COLO829 (cell line): ENCODE results near the gene MTG1.

ENCODE experiments used
- DNase-seq: peaks from one replicate; pipeline ENCODE4 v3.0.0; 2012; ENCODE audit warnings: low spot score

Gene MTG1

DNA sequence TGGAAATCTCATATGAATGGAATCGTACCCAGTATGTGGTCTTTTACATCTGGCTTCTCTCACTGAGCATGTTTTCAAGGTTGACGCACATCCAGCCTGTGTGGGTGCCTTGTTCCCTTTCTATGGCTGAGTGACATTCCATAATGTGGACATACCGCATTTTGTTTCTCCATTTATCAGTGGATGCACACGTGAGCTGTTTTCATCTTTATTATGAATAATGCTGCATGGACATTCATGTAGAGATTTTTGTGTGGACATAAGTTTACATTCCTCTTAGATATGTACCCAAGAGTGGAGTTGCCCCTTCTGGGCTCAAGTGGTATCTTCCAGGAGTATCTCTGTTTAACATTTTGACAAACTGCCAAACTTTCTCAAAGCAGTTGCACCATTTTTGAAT is 58.5 kb downstream of the MTG1 start:
- no peak for DNase-seq

DNA sequence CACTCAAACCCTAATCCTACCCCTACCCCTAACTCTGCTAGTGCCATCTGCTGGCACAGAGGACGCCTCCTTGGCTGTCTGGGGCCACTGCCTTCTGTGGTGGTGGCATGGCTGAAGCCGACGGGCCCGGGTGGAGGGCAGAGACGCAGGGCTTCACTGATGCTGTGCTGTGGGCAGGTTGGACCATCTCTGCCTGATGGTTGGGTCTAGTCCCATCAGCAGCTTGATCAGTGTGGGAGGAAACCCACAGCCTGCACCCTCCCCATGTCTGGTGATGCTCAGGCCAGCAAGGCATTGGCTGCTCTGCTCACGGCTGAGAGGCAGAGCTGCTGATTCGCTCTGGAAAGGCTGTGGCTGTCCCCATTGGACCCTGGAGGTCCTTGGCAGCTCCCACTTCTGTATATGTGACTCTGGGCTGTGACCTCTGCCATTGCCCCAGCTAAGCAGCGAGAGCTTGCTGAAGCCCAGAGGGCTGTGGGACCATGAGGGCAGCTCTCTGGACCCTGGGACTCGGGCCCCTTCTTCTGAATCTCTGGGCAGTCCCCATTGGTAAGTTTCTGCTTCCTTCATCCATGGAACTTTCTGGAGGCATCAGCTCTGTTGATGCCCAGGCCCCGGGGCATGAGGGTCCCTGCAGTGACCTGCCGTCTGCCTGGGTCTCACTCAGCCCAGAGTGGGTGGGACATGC is 59.7 kb downstream of the MTG1 start, which contains the start of gene SCART1:
Gene SCART1, plus strand, starts transcription at position 430 of the 688 bp plus-strand sequence. Its CDS starts 53 bp downstream, at position 483.
- no peak for DNase-seq

DNA sequence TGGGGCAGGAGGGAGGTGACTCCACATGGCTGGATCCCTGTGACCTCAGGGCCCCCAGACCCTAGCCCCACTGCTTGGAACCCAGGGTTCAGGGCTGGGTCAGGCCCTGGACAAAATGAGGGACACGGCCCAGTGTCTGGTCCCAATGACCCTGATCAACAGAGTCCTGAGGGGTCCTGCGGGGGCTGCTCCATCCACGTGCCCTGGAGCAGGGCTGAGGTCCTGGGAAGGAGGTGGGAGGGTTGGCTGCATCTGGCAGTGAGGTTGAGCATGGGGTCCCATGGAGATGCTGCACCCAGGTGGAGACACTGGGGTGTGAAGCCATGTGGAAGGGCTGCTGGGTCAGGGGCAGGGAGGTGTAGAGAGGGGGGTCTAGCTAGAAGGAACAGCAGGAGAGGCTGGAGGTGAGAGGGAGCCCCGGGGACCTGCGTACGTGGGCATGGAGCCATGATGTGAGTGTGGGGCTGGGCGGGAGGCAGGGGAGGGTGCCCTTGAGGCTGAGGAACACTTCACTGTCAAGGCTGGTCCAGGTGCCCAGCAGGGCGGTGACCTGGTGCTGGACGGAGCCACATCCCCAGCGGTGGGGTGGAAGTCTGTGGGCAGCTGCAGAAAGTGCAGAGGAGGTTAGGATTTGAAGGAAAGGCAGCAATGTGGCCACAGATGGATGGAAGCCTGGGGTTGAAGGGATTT is 60.4 kb downstream of the MTG1 start:
- no peak for DNase-seq

DNA sequence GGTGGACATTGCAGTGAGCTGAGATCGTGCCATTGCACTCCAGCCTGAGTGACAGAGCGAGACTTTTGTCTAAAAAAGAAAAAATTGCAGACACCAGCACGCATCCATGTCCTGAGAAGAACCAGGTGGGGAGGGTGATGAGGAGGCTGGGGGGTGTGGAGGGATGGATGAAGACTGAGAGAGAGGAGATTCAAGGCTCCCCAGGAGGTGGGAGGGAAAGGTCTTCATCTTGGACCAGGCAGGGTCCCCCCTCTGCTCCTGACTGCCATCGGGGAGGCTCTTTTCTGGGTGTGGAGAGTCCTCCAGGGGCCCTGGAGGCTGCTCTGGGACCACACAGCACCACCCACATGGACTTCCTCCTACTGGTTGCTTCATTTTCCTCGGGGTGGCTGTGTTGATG is 61.2 kb downstream of the MTG1 start:
- DNase-seq: no peak

DNA sequence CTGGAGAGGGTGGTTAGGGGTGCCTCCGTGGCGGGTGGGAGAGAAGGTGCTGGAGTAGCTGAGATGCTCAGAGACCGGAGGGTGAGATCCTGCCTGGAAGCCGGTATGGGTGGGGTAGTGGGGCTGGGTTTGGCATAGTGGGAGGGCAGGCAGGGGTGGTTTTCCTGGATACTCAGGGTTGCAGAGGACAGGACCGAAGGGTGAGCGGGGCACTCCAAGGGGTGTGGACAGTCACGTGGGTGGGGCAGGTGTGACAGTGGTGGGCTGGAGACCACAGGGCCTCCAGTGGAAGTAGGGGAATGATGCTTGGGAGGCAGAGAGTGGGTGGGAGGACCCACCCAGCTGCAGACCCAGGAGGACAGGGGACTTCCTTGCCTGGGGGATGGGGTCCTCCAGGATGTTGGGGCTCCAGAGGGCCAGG is 61.7 kb downstream of the MTG1 start:
- no peak for DNase-seq

DNA sequence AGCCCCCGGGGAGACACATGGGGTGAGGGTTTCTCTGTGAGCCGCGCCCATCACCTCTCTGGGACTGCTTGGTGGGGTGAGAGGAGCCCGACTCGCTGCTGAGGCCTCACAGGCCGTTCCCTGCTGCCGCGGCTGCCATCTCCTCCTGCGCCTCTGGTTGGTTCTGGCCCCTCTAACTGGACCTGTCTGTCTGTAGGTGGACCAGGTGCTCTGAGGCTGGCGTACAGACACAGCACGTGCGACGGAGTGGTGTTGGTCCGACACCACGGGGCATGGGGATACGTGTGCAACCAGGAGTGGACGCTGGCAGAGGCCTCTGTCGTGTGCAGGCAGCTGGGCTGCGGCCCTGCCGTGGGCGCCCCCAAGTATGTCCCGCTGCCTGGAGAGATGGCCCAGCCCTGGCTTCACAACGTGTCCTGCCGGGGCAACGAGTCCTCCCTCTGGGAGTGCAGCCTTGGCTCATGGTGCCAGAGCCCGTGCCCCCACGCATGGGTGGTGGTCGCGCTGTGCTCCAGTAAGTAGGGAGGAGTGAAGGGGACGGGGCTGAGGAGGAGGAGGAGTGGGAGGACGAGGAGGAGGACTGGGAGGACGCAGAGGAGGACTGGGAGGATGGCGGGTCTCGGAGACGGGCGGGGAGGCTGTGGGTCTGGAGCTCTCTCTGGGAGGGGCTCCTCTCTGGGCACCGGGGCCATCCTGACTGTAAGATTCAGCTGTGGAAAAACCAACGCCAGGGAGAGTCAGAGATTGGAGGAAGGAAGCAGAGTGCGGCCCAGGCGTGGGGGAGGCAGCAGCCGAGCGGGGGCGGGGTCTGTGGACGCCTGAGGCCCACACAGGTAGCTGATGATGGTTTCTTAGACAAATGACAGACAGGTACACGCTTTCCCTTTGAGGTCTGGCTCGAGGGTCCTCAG is 62.3 kb downstream of the MTG1 start:
- no peak for DNase-seq

DNA sequence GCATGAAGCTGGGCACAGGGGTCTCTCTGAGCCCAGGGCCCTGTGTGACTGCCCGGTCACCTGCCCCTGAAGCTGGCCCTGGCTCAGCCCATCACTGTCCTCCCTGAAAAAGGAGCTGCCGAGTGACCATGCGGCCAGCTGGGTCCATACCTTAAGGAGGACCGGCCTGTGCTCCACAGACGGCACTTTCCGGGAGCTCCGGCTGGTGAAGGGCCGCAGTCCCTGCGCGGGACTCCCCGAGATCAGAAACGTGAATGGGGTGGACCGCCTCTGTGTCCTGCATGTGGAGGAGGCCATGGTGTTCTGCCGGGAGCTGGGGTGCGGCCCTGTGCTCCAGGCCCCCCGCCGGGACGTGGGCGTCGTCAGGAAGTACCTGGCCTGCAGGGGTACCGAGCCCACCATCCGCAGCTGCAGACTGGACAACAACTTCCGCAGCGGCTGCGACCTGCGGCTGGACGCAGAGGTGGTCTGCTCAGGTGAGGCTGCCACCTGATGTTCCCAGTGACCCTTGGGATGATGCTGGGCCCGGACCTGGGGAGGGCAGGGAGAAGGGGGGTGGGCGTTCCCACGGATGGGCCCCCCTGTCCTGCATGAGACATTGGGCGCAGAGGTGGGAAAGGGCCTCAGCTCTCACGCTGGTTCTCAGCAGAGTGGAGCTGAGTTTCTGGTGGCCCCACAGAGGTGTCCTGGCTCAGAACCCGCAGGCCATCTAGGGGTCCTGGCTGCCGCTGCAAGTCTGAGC is 63.3 kb downstream of the MTG1 start:
- no peak for DNase-seq

DNA sequence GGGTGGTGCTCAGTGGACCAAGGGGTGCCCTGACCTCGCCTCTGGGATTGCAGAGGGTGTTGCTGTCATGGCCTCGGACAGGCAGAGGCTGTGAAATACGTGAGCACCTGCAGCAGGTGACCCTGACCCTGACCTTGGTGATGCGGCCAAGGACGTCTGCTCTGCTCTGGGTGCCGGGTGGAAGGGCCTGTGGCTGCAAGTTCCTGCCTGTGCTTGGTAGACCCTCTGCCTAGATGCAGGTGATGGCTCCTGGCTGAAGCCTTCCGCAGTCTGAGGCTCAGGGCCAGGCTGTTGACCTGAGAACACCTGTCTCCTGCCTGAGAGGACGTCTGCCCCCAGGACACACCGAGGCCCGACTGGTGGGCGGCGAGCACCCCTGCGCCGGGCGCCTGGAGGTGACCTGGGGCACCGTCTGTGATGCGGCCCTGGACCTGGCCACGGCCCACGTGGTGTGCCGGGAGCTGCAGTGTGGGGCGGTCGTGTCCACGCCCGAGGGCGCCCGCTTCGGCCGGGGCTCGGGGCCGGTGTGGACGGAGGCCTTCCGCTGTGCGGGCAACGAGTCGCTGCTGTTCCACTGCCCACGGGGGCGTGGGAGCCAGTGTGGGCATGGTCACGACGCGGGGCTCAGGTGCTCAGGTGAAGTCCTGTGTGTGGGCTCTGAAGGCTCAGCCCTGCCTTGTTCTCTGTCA is 64.2 kb downstream of the MTG1 start:
- DNase-seq: no peak

DNA sequence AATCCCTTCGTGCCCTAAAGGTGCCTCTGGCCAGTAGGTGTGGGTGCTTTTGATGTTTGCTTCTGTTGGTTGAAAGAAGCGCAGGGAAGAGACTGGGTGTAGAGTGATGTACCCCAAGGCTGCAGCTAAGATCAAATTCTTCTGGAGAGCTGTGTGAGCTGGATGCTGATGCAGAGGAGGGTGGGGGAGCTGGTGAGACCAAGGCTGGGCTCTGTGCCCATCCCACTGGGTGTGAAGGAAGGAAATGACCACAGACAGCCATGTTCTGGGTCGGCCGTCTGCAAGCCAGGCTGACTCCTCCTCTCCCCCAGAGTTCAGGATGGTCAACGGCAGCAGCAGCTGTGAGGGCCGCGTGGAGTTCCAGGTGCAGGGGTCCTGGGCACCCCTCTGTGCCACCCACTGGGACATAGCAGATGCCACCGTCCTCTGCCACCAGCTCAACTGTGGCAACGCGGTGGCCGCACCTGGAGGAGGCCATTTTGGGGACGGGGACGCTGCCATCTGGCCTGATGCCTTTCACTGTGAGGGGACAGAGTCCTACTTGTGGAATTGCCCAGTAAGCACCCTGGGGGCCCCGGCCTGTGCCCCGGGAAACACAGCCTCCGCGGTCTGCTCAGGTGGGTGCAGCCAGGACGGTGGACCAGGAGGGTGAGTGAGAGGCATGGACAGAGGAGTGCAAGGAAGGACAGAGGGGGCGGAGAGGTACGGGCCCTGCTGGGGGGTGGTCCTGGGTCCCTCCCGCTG is 64.9 kb downstream of the MTG1 start:
- DNase-seq: no peak

DNA sequence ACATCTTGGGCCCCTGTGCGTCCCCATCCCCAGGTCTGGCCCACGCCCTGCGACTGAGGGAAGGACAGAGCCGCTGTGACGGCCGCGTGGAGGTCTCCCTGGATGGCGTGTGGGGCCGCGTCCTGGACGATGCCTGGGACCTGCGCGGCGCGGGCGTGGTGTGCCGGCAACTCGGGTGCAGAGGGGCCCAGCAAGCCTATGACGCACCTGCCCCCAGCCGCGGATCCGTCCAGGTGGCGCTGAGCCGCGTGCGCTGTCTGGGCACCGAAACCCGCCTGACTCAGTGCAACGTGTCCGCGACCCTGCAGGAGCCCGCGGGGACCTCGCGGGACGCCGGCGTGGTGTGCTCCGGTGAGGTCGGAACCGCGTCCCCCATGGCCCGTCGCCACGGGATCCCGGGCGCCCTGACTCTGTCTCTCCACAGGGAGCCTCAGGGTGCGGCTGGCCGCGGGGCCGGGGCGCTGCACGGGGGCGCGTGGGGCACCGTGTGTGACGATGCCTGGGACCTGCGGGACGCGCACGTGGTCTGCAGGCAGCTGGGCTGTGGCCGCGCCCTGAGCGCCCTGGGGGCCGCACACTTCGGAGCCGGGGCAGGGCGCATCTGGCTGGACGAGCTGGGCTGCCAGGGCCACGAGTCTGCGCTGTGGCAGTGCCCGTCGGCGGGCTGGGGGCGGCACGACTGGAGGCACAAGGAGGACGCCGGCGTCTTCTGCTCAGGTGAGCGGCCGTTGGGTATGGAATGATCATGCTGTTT is 65.7 kb downstream of the MTG1 start:
- DNase-seq: no peak

DNA sequence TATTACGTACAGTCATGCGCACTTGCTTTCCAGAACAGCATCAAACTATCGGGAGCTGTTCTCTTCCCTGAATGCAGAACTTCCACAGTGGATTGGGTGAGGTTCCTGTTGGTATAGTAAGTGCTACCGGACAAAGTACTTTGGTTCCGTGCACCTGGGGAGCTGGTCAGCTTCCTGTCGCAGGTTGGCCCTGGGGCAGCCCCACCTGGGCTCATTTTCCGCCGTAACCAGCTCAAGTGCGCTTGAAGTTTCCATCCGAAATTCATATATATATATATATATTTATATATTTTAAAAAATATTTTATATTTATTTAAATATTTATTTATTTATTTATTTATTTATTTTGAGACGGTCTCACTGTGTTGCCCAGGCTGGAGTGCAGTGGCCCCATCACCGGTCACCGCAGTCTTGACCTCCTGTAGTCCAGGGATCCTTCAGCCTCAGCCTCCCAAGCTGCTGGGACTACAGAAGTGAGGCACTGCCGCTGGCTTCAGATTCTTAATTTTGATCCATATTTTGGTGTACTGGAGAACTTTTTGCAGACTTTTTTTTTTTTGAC is 66.3 kb downstream of the MTG1 start:
- no peak for DNase-seq

DNA sequence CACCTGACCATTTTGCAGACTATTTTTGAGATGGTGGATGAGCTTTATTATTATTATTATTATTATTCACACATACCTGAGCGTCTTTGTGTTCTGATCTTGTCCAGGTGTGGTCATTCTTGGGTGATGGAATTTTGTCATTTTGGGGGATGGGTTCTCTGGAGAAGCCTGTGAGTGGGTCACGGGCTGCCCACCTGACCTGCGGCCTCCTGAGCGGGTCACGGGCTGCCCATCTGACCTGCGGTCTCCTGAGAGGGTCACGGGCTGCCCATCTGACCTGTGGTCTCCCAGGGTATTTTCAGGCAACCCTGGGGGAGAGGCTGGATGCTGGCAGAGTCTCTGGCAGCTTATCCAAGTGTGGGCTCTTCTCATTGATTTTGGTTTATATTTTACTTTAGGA is 67.1 kb downstream of the MTG1 start:
- DNase-seq: no peak

DNA sequence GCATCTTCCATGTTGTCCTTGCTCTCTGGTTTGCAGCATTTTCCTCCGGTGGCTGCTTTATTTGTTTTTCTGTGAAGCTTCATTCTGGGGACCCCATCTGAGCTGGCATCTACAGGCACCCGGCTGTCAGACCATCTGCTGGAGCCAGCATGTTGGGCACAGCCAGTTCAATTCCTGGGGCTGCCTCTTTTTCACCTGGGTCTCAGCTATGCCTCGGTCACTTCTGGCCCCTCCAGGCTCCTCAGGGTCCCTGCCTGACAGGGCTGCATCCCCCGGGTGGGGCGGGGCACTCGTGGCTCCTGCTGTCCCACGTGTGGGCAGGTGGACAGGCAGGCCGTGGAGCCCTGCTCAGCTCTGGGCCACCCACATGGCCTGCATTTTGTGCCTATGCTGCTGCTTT is 67.9 kb downstream of the MTG1 start:
- DNase-seq: no peak

DNA sequence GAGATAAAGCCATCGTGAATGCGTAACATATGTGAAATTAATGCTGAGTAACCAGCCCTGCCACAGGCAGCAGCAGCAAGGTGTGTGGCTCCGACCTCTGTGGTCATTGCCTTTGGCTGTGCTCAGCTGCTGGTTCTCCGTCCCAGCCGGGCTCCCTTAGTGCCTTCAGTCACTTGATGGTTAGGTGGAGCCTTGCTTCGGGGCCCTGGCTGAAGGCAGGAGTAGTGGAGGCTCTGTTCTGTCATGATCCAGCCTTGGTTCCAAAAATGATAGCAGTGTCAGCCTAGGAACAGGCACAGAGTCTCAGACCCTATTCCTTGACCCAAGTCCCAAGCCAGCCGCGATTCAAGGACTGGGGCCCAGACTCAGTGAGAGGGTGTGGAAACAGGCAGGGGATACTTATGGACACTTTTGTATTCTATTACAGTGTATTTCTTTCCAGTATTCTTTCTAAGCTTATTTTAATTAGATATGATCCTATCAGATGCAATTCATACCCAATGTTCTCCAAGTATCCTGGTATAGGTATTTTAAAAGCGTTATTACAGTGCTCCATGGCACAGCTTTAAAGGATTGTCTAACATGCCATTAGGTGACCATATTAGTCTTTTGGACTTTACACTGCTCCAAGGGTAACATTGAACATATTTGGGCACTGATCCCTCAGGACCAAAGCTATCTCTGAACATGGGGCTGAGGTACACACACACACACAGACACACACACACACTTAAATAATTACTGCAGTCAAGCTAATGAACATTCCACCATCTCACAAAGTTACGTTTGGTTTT is 68.8 kb downstream of the MTG1 start:
- no peak for DNase-seq

DNA sequence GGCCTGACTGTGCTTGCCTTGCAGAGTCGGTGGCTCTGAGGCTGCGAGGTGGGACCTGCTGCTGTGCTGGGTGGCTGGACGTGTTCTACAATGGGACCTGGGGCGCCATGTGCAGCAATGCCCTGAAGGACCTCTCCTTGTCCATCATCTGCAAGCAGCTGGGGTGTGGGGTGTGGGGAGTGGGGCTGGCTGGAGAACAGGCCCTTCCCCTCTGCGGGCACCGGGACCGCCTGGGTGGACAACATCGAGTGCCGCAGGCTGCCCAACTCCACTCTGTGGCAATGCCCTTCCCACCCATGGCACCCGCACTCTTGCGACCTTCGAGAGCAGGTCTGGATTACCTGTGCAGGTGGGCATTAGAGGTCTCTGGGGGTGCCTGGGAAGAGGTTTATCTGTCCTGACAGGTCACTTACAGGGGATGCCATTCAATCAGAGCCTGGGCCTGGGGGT is 70.7 kb downstream of the MTG1 start:
- no peak for DNase-seq

DNA sequence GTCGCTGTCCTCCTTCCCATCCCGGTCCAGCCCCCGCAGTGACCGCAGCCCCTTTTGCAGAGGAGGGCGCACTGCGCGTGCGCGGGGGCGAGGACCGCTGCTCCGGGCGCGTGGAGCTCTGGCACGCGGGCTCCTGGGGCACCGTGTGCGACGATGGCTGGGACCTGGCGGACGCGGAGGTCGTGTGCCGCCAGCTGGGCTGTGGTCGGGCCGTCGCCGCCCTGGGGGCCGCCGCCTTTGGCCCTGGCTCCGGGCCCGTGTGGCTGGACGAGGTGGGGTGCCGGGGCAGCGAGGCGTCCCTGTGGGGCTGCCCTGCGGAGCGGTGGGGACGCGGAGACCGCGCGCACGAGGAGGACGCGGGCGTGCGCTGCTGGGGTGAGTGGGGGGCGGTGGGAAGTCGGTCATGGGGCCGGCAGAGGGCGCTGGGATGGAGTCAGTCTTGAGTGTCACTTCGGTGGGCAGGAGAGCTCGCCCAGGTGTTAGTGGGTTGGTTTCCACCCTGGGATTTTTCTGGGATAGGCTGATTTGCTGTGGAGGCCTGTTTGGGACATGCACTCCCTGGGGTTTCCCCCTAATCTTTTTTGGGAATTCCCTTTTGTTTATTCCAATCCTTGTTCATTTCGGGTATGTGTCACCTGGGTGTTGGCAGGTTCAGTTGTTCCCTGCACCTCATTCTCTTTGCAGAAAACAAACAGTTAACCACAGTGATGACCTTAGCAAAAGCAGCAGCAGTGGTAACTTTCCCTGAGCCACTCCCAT is 71.4 kb downstream of the MTG1 start:
- DNase-seq: no peak

DNA sequence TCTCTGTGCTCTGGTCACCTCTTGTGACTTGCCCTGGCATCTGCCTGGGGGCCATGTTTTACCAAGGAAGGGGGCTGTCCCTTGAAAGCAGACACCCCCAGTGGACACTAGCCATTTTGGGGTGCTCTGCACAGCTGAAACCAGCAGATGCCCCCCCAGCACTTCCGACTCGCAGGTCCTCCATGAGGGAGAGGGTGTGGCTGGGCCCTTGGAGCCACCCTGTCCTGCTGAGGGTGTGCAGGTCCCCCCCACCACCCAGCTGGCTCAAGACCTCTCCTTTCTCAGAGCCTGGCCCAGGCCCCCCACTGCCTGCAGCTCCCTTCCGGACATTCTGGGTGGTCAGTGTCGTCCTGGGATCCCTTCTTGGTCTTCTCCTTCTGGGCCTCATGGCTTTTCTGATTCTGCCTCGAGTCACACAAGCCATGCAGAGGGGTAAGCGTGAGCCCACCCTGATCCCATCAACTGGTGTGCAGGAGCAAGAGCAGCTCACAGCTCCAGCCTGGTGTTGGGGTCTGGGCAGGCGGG is 72.1 kb downstream of the MTG1 start:
- no peak for DNase-seq
